SK-N-SH treated with all-trans-retinoic acid at 6 μM for 48 hours (cell line): ENCODE data around the gene CAMK4.

Experiments used
- ATAC-seq: fragments of 200-7000 bp; cut with Tn5 transposase; 3 replicates; pipeline ENCODE4 v1.9.1; 2020; ENCODE audit warnings: mild to moderate bottlenecking, moderate library complexity
- ARNTL ChIP-seq: fragments of 450-650 bp; formaldehyde crosslinking; IDR thresholded peaks from 2 replicates; pipeline ENCODE4 v1.5.0; 2020; ENCODE audit warnings: low read depth, mild to moderate bottlenecking, moderate library complexity, borderline replicate concordance
- BACH2 ChIP-seq: fragments of 250-450 bp; sonication (Bioruptor Pico); IDR thresholded peaks from 2 replicates; pipeline ENCODE4 v1.9.0; 2021; ENCODE audit warnings: mild to moderate bottlenecking, borderline replicate concordance
- CSDC2 ChIP-seq: fragments of 250-450 bp; sonication (Bioruptor Pico); IDR thresholded peaks from 2 replicates; pipeline ENCODE4 v1.5.0; 2020; ENCODE audit warnings: mild to moderate bottlenecking, moderate library complexity
- ESRRG ChIP-seq: fragments of 250-450 bp; sonication (Bioruptor Pico); IDR thresholded peaks from 2 replicates; pipeline ENCODE4 v1.6.1; 2021; ENCODE audit warnings: mild to moderate bottlenecking
- GLIS3 ChIP-seq: fragments of 250-450 bp; sonication (Bioruptor Pico); IDR thresholded peaks from 2 replicates; pipeline ENCODE4 v1.5.0; 2020; ENCODE audit warnings: mild to moderate bottlenecking, moderate library complexity
- ISL1 ChIP-seq: fragments of 250-450 bp; sonication (Bioruptor Pico); IDR thresholded peaks from 2 replicates; pipeline ENCODE4 v2.1.2; 2022; ENCODE audit warnings: mild to moderate bottlenecking, moderate library complexity
- OSR1 ChIP-seq: fragments of 250-450 bp; sonication (Bioruptor Pico); IDR thresholded peaks from 2 replicates; pipeline ENCODE4 v1.8.0; 2022; ENCODE audit warnings: moderate library complexity, mild to moderate bottlenecking, inconsistent platforms
- POU6F1 ChIP-seq: fragments of 250-450 bp; sonication (Bioruptor Pico); IDR thresholded peaks from 2 replicates; pipeline ENCODE4 v1.8.0; 2021; ENCODE audit warnings: low read depth, mild to moderate bottlenecking, moderate library complexity, borderline replicate concordance
- PPARA ChIP-seq: fragments of 250-450 bp; sonication (Bioruptor Pico); IDR thresholded peaks from 2 replicates; pipeline ENCODE4 v1.5.0; 2020; ENCODE audit warnings: mild to moderate bottlenecking, borderline replicate concordance
- RARB ChIP-seq: fragments of 250-450 bp; sonication (Bioruptor Pico); IDR thresholded peaks from 2 replicates; pipeline ENCODE4 v1.8.0; 2021; ENCODE audit warnings: mild to moderate bottlenecking, moderate library complexity
- SNAI2 ChIP-seq: fragments of 250-450 bp; sonication (Bioruptor Pico); IDR thresholded peaks from 2 replicates; pipeline ENCODE4 v1.5.0; 2020; ENCODE audit warnings: mild to moderate bottlenecking, moderate library complexity
- TCF4 ChIP-seq: fragments of 250-450 bp; sonication (Bioruptor Pico); IDR thresholded peaks from 2 replicates; pipeline ENCODE4 v1.8.0; 2021; ENCODE audit warnings: mild to moderate bottlenecking, moderate library complexity, borderline replicate concordance
- TOX ChIP-seq: fragments of 250-450 bp; sonication (Bioruptor Pico); IDR thresholded peaks from 2 replicates; pipeline ENCODE4 v1.8.0; 2021; ENCODE audit warnings: mild to moderate bottlenecking, moderate library complexity, borderline replicate concordance
- TSHZ2 ChIP-seq: fragments of 250-450 bp; sonication (Bioruptor Pico); IDR thresholded peaks from 2 replicates; pipeline ENCODE4 v1.5.0; 2020; ENCODE audit warnings: mild to moderate bottlenecking, moderate library complexity
- ZC3H10 ChIP-seq: fragments of 250-450 bp; sonication (Bioruptor Pico); IDR thresholded peaks from 2 replicates; pipeline ENCODE4 v1.5.1; 2021; ENCODE audit warnings: mild to moderate bottlenecking, moderate library complexity
- ZFP3 ChIP-seq: fragments of 250-450 bp; sonication (Bioruptor Pico); IDR thresholded peaks from 2 replicates; pipeline ENCODE4 v1.5.0; 2020; ENCODE audit warnings: mild to moderate bottlenecking, moderate library complexity
- ZFP30 ChIP-seq: fragments of 450-650 bp; formaldehyde crosslinking; IDR thresholded peaks from 2 replicates; pipeline ENCODE4 v1.5.0; 2022; ENCODE audit warnings: mild to moderate bottlenecking, moderate library complexity
- ZNF565 ChIP-seq: fragments of 450-650 bp; formaldehyde crosslinking; conservative IDR thresholded peaks from 2 replicates; pipeline ENCODE4 v1.5.0; 2020; ENCODE audit warnings: low read depth, mild to moderate bottlenecking, moderate library complexity
- ZNF70 ChIP-seq: fragments of 450-650 bp; formaldehyde crosslinking; IDR thresholded peaks from 2 replicates; pipeline ENCODE4 v1.5.0; 2020; ENCODE audit warnings: mild to moderate bottlenecking, moderate library complexity
- ZNF8 ChIP-seq: fragments of 450-650 bp; formaldehyde crosslinking; IDR thresholded peaks from 2 replicates; pipeline ENCODE4 v1.5.0; 2020; ENCODE audit warnings: mild to moderate bottlenecking, moderate library complexity
- TF ChIP-seq, protein P1 (sequence below): fragments of 250-450 bp; sonication (Bioruptor Pico); IDR thresholded peaks from 2 replicates; pipeline ENCODE4 v1.5.1; 2021; ENCODE audit warnings: mild to moderate bottlenecking, moderate library complexity
- TF ChIP-seq, protein P2 (sequence below): fragments of 250-450 bp; sonication (Bioruptor Pico); IDR thresholded peaks from 2 replicates; pipeline ENCODE4 v1.5.1; 2020; ENCODE audit warnings: low read depth, mild to moderate bottlenecking, moderate library complexity
- TF ChIP-seq, protein P3 (sequence below): fragments of 250-450 bp; sonication (Bioruptor Pico); IDR thresholded peaks from 2 replicates; pipeline ENCODE4 v1.8.0; 2020; ENCODE audit warnings: mild to moderate bottlenecking, moderate library complexity, borderline replicate concordance

CAMK4 gene

DNA sequence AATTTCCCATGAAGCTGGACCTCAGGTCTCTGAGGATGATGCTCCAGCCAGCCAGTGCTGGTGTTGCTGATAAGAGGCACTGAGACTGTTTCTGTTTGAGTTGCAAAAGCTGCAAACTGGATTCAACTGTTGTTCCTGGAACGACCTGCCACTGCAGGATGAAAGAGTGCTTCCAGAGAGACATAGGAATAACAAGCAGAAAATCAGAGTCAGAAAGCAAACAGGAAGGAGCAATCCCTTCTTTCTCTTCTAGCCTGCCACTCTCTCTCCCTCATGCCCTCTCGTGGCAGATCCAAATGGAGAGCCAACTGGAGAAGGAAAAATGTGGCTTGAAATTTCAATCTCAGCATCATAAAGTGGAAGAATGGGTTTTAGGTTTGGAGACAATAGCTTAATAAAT, 177.7 kb downstream of the CAMK4 start:
- TF ChIP-seq PPARA (CRISPR knock-in tag) (no peak), TCF4 (CRISPR knock-in tag) (no peak), ZNF70 (no peak), GLIS3 (no peak), ZFP3 (no peak), RARB (CRISPR knock-in tag) (no peak), ZNF8 (CRISPR knock-in tag) (no peak)
- TF ChIP-seq, protein P1, sequence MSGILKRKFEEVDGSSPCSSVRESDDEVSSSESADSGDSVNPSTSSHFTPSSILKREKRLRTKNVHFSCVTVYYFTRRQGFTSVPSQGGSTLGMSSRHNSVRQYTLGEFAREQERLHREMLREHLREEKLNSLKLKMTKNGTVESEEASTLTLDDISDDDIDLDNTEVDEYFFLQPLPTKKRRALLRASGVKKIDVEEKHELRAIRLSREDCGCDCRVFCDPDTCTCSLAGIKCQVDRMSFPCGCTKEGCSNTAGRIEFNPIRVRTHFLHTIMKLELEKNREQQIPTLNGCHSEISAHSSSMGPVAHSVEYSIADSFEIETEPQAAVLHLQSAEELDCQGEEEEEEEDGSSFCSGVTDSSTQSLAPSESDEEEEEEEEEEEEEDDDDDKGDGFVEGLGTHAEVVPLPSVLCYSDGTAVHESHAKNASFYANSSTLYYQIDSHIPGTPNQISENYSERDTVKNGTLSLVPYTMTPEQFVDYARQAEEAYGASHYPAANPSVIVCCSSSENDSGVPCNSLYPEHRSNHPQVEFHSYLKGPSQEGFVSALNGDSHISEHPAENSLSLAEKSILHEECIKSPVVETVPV (CRISPR knock-in tag), result no peak
- ATAC-seq, result no peak

DNA sequence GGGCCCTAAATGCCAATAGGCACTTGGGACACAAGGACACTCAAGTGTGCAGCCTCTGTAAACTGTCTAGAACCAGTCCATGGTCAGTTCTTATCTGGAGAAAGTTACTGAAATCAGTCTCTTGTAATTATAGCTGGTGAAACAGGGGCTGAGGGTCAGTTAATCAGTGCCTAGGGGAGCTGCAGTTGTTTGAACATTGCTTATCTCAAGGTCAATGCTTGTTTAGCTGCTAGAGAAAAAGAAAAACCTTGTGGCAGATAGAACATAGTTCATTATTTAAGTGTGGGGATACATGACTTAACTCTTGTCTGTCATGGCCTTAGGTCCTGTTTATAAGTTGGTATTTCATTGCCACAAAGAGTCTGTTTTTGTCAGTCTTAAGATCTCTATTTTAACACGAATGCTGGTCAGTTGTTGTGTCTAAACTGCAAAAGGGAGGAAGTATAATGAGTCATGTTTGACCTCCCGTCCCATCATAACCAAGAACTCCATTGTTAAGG, 180.1 kb downstream of the CAMK4 start:
- no peak for ATAC-seq
- TF ChIP-seq, protein P1 (CRISPR knock-in tag), result no peak
- no peak for TF ChIP-seq ISL1 (CRISPR knock-in tag)
- no peak for TF ChIP-seq TOX (CRISPR knock-in tag)
- no peak for TF ChIP-seq ZFP30 (CRISPR knock-in tag)
- no peak for TF ChIP-seq ZFP3
- TF ChIP-seq OSR1 (CRISPR knock-in tag), result no peak
- no peak for TF ChIP-seq SNAI2 (CRISPR knock-in tag)
- TF ChIP-seq ZC3H10 (CRISPR knock-in tag), result no peak
- TF ChIP-seq, protein P2, sequence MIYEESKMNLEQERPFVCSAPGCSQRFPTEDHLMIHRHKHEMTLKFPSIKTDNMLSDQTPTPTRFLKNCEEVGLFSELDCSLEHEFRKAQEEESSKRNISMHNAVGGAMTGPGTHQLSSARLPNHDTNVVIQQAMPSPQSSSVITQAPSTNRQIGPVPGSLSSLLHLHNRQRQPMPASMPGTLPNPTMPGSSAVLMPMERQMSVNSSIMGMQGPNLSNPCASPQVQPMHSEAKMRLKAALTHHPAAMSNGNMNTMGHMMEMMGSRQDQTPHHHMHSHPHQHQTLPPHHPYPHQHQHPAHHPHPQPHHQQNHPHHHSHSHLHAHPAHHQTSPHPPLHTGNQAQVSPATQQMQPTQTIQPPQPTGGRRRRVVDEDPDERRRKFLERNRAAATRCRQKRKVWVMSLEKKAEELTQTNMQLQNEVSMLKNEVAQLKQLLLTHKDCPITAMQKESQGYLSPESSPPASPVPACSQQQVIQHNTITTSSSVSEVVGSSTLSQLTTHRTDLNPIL (CRISPR knock-in tag), result no peak

- TF ChIP-seq SNAI2 (CRISPR knock-in tag), result no peak
- TF ChIP-seq GLIS3, result no peak
- ATAC-seq, result no peak
These were observed 183.4 kb downstream of the CAMK4 start for GRCh38 chr5:111407562-111407961.

GRCh38 chr5:111408817-111409216, 184.6 kb downstream of the CAMK4 start:
- no peak for ATAC-seq
- TF ChIP-seq ARNTL (CRISPR knock-in tag), result no peak
- TF ChIP-seq ZNF70, result no peak
- no peak for TF ChIP-seq POU6F1
- no peak for TF ChIP-seq ZNF565
- no peak for TF ChIP-seq SNAI2 (CRISPR knock-in tag)
- TF ChIP-seq CSDC2 (CRISPR knock-in tag), result no peak
- TF ChIP-seq OSR1 (CRISPR knock-in tag), result no peak
- TF ChIP-seq, protein P2 (CRISPR knock-in tag), result no peak
- no peak for TF ChIP-seq ISL1 (CRISPR knock-in tag)
- TF ChIP-seq GLIS3, result no peak
- TF ChIP-seq, protein P3, sequence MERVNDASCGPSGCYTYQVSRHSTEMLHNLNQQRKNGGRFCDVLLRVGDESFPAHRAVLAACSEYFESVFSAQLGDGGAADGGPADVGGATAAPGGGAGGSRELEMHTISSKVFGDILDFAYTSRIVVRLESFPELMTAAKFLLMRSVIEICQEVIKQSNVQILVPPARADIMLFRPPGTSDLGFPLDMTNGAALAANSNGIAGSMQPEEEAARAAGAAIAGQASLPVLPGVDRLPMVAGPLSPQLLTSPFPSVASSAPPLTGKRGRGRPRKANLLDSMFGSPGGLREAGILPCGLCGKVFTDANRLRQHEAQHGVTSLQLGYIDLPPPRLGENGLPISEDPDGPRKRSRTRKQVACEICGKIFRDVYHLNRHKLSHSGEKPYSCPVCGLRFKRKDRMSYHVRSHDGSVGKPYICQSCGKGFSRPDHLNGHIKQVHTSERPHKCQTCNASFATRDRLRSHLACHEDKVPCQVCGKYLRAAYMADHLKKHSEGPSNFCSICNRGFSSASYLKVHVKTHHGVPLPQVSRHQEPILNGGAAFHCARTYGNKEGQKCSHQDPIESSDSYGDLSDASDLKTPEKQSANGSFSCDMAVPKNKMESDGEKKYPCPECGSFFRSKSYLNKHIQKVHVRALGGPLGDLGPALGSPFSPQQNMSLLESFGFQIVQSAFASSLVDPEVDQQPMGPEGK (CRISPR knock-in tag), result no peak
- TF ChIP-seq, protein P1 (CRISPR knock-in tag), result no peak
- TF ChIP-seq ESRRG, result no peak
- no peak for TF ChIP-seq ZC3H10 (CRISPR knock-in tag)
- TF ChIP-seq TSHZ2, result no peak
- no peak for TF ChIP-seq TOX (CRISPR knock-in tag)
- no peak for TF ChIP-seq BACH2 (CRISPR knock-in tag)
- no peak for TF ChIP-seq TCF4 (CRISPR knock-in tag)
